Ishikawa (cell line): ENCODE measurements around the gene CLDN3.

Experiments used
- CEBPB ChIP-seq: IDR thresholded peaks from 2 replicates; pipeline ENCODE4 v1.6.1; 2012
- CREB1 ChIP-seq: IDR thresholded peaks from 2 replicates; pipeline ENCODE4 v1.6.1; 2012; ENCODE audit warnings: low read depth
- EGR1 ChIP-seq: IDR thresholded peaks from 2 replicates; pipeline ENCODE4 v1.6.1; 2012
- EP300 ChIP-seq: IDR thresholded peaks from 2 replicates; pipeline ENCODE4 v1.6.1; 2012; ENCODE audit warnings: borderline replicate concordance
- FOXM1 ChIP-seq: IDR thresholded peaks from 2 replicates; pipeline ENCODE4 v1.6.1; 2012; ENCODE audit warnings: low read depth, borderline replicate concordance
- MAX ChIP-seq: IDR thresholded peaks from 2 replicates; pipeline ENCODE4 v1.6.1; 2012
- NFIC ChIP-seq: IDR thresholded peaks from 2 replicates; pipeline ENCODE4 v1.6.1; 2012
- RAD21 ChIP-seq: IDR thresholded peaks from 2 replicates; pipeline ENCODE4 v1.6.1; 2012; ENCODE audit warnings: low read depth
- REST ChIP-seq: IDR thresholded peaks from 2 replicates; pipeline ENCODE4 v1.6.1; 2012; ENCODE audit warnings: low read depth, mild to moderate bottlenecking
- TAF1 ChIP-seq: IDR thresholded peaks from 2 replicates; pipeline ENCODE4 v1.6.1; 2012; ENCODE audit warnings: low read depth, mild to moderate bottlenecking
- TCF12 ChIP-seq: IDR thresholded peaks from 2 replicates; pipeline ENCODE4 v1.6.1; 2012; ENCODE audit warnings: low read depth
- TEAD4 ChIP-seq: IDR thresholded peaks from 2 replicates; pipeline ENCODE4 v1.6.1; 2012
- USF1 ChIP-seq: IDR thresholded peaks from 2 replicates; pipeline ENCODE4 v1.6.1; 2012
- YY1 ChIP-seq: IDR thresholded peaks from 2 replicates; pipeline ENCODE4 v1.6.1; 2012; ENCODE audit warnings: low read depth
- ZBTB7A ChIP-seq: IDR thresholded peaks from 2 replicates; pipeline ENCODE4 v1.6.1; 2012; ENCODE audit warnings: low read depth

CLDN3 gene

GRCh38 chr7:73734619-73735527 lies 35.2 kb downstream of the CLDN3 start:
- TF ChIP-seq TAF1 (no peak), EP300 (no peak), REST (no peak), NFIC (no peak), TEAD4 (peak; percentile 33; the same call in 1 of the 2 replicates), YY1 (0 out of 2 replicates have a peak, but pooled peaks have one; percentile 46), RAD21 (peak; percentile 87), CREB1 (no peak), FOXM1 (no peak), CEBPB (peak; percentile 73), MAX (peak; percentile 81), EGR1 (no peak), TCF12 (peak; percentile 13; the same call in 1 of the 2 replicates), ZBTB7A (no peak), USF1 (no peak; the same call in 1 of the 2 replicates)

- no peak for TF ChIP-seq CEBPB
Measured at GRCh38 chr7:73732397-73732796, 37.7 kb downstream of the CLDN3 start.

- TF ChIP-seq RAD21 (no peak), FOXM1 (no peak), TCF12 (no peak), EGR1 (no peak), ZBTB7A (no peak), YY1 (no peak), TAF1 (no peak), MAX (no peak)
Measured at GRCh38 chr7:73730485-73730884, 39.6 kb downstream of the CLDN3 start.

- TF ChIP-seq TEAD4, result 0 out of 2 replicates have a peak, but pooled peaks have one; percentile 26
- TF ChIP-seq EP300, result no peak
Measured at GRCh38 chr7:73728551-73728950, 41.5 kb downstream of the CLDN3 start.

GRCh38 chr7:73727952-73728351 lies 42.1 kb downstream of the CLDN3 start:
- no peak for TF ChIP-seq MAX
- TF ChIP-seq REST, result no peak
- TF ChIP-seq FOXM1, result no peak
- TF ChIP-seq CEBPB, result no peak
- TF ChIP-seq ZBTB7A, result no peak

GRCh38 chr7:73726083-73726466 lies 44.0 kb downstream of the CLDN3 start:
- TF ChIP-seq TCF12, result no peak

GRCh38 chr7:73723813-73724212 lies 46.3 kb downstream of the CLDN3 start:
- TF ChIP-seq ZBTB7A (no peak), RAD21 (no peak), EP300 (no peak), USF1 (no peak), FOXM1 (no peak), YY1 (no peak), REST (no peak), CEBPB (no peak), TCF12 (no peak), EGR1 (no peak), NFIC (no peak), TEAD4 (no peak), TAF1 (no peak), MAX (no peak), CREB1 (no peak)
